GM13976 (cell line): Measurements from ENCODE around the gene SHOC2.

Experiments used
- DNase-seq: peaks from one replicate; pipeline ENCODE4 v3.0.0; 2012; ENCODE audit warnings: low spot score
- in situ Hi-C: fragments of 300-500 bp; cut with MboI; formaldehyde crosslinking; loops from one replicate; pipeline ENCODE4 v1.12.0; 2022; ENCODE audit warnings: low sequenced_read_pairs, mixed read lengths, inconsistent platforms; ENCODE audit not compliant: unreplicated experiment
- TF ChIP-seq, protein P1 (sequence below): IDR thresholded peaks from 2 replicates; pipeline ENCODE4 v1.5.1; 2012; ENCODE audit warnings: borderline replicate concordance, mild to moderate bottlenecking; ENCODE audit not compliant: insufficient read depth; ENCODE audit errors: extremely low read depth, missing control alignments, control extremely low read depth

The SHOC2 gene

DNA sequence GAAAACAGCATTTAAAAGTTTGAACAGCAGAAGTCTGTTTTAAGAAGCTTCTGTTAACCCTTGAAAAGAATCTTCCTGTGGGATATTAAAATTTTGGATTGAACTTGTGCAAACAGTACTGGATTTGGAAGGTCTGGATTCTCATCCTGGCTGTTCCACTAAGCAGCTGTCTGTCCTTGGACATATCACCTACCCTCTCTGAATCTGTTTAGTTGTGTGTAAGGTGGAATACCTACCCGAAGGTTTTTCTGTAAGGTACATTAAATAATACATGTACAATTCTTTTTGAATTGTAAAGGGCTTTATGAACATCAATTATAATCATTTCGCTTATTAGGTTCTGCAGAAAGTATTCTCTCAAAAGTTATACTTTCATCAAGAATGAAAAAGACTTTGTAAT is 45.5 kb upstream of the SHOC2 start:
- TF ChIP-seq, protein P1, sequence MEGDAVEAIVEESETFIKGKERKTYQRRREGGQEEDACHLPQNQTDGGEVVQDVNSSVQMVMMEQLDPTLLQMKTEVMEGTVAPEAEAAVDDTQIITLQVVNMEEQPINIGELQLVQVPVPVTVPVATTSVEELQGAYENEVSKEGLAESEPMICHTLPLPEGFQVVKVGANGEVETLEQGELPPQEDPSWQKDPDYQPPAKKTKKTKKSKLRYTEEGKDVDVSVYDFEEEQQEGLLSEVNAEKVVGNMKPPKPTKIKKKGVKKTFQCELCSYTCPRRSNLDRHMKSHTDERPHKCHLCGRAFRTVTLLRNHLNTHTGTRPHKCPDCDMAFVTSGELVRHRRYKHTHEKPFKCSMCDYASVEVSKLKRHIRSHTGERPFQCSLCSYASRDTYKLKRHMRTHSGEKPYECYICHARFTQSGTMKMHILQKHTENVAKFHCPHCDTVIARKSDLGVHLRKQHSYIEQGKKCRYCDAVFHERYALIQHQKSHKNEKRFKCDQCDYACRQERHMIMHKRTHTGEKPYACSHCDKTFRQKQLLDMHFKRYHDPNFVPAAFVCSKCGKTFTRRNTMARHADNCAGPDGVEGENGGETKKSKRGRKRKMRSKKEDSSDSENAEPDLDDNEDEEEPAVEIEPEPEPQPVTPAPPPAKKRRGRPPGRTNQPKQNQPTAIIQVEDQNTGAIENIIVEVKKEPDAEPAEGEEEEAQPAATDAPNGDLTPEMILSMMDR: no peak
- no peak for DNase-seq
- in situ Hi-C loops: no loop called here

- in situ Hi-C loops: loop anchor here (25.0 kb wide), 2 partner anchors 264 to 564 kb away; partner anchors contain the start of gene SMNDC1
- no peak for DNase-seq
- TF ChIP-seq, protein P1: no peak
Measured at GRCh38 chr10:110876000-110876399, 43.4 kb upstream of the SHOC2 start.

- in situ Hi-C loops: loop anchor here (25.0 kb wide), 2 partner anchors 264 to 564 kb away; partner anchors contain the start of gene SMNDC1
- DNase-seq: no peak
- TF ChIP-seq, protein P1: no peak
Measured at GRCh38 chr10:110876788-110877187, 42.6 kb upstream of the SHOC2 start.

DNA sequence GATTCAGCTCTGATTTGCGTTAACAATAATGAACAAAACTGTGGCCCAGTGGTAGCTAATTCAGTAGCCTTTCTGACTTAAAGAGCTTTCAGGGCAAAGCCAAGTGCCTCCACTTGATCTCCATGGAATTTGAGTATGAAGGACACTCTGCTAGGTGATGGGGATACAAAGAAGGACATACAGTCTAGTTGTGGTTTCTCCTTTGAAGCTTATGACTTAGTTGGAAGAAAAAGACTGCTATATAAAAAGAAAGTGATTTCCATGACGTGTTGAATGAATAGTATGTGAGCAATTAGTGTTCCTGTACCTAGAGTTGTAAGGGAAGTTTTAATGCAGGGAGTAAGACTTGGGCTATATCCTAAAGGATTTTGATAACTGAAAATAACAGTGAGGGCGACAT is 39.4 kb upstream of the SHOC2 start:
- in situ Hi-C loops: loop anchor here (25.0 kb wide), 2 partner anchors 268 to 568 kb away; partner anchors contain the start of gene SMNDC1
- TF ChIP-seq, protein P1: no peak
- no peak for DNase-seq

- in situ Hi-C loops: loop anchor here (25.0 kb wide), 2 partner anchors 269 to 569 kb away; partner anchors contain the start of gene SMNDC1
- no peak for DNase-seq
- TF ChIP-seq, protein P1: no peak
Measured at GRCh38 chr10:110881247-110881646, 38.2 kb upstream of the SHOC2 start.

GRCh38 chr10:110881905-110882304 is 37.5 kb upstream of the SHOC2 start:
- in situ Hi-C loops: loop anchor here (25.0 kb wide), 2 partner anchors 270 to 570 kb away; partner anchors contain the start of gene SMNDC1
- no peak for DNase-seq
- TF ChIP-seq, protein P1: no peak

GRCh38 chr10:110883924-110884323 is 35.5 kb upstream of the SHOC2 start:
- no peak for DNase-seq
- TF ChIP-seq, protein P1: no peak

More at GRCh38 chr10:110883924-110884323, 35.5 kb upstream of the SHOC2 start:
- in situ Hi-C loops: loop anchor here (25.0 kb wide), 2 partner anchors 272 to 572 kb away; partner anchors contain the start of gene SMNDC1
